GM03348 (cell line): ENCODE measurements around the gene NUDC.
"Not testable (repeated sequence)": the region's sequence is repeated elsewhere in the genome, so short reads cannot be mapped to it uniquely, and the experiment has no call there.

Experiments
- DNase-seq: peaks from one replicate; pipeline ENCODE4 v3.0.0; 2012; ENCODE audit warnings: low spot score

The NUDC gene

DNA sequence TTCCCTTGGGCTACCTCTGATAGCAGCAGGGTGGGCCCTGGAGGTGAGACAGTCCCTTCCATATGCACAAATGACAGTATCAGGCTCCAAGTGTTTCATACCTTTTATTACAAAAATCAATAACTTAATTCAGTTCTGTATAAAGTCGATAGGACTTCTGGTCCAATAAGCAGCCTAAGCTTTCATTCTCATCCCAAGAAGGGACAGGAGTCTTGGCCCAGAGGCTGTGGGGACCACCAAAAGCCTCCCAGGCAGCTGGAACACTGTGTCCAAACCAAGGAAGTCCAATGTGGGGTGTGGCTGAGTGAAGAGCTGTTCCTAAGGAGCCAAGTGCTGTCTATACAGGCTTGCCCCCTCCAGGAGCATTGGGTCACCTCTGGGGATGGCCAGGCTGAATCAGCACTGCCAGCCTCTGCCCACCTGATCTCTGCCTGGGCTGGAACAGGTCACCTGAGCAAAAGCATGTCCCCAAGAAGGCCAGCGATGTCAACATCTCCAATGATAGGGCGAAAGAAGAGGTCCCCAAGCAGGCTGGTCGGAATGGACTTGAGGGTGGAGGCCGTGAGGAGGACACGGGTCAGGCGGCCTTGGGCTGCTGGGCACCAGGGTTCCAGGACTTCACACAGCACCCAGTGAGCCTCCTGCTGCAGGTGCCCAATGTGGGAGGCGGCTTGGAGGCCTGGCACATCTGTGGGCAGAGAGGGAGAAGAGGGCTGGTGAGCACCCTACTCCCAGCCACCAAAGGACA, 10.0 kb upstream of the NUDC start:
- no peak for DNase-seq

GRCh38 chr1:26912147-26912490, 9.4 kb upstream of the NUDC start:
- DNase-seq, result no peak

- no peak for DNase-seq
Measured at GRCh38 chr1:26913389-26913753, 8.2 kb upstream of the NUDC start.

- no peak for DNase-seq
Measured at GRCh38 chr1:26913754-26914619, 7.6 kb upstream of the NUDC start, which contains the start of gene NR0B2. Gene NR0B2 (minus strand): TSS chr1:26913975. CDS start chr1:26913940, 35 bp downstream.

DNA sequence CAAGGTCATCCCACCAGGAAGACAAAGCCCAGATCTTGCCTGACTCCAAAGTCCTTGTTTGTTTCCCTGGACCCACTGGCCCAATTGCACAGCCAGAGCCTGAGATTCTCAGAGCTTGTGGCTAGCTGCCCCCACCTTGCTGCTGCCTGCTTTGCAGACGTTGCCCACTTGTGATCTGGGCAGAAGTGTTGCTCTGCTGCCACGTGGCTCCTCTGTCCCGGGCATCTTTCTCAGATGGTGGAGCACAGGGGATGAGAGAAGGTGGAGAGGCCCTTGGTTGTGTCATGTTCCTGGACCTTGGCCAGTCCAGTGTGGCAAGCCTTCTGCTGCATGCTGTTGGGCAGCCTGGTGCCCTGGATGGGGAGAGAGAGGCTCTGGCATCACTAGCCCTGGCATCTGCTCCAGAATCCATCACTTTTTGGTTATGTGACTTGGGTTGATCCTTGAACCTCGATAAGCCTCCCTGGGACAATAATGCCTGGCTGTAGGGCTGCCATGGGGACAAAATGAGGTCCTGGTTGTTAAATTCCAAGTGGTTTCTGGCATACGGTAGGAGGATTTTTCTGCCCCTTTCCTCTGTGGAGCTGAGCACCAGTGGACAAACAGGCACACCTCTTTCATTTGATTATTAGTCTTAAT, 6.2 kb upstream of the NUDC start:
- DNase-seq, result no peak

- DNase-seq, result no peak
Measured at GRCh38 chr1:26921126-26921539, 410 bp upstream of the NUDC start.

DNA sequence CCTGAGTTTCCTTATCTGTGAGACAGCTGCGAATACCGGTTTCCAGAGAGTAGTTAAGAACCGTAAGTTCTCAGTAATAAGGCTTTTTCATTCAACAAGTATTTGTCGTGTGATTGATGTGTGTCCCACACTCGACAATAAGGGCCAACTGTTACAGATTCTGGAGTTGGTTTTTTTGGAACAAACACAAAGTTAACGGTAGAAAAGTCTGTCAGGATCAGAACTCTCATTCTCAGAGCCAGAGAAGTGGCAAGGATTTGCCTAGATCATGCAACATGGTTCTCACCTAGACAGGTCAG, 837 bp downstream of the NUDC start:
- DNase-seq, result no peak

- DNase-seq, result no peak
Measured at GRCh38 chr1:26922901-26923300, 1.4 kb downstream of the NUDC start.

DNA sequence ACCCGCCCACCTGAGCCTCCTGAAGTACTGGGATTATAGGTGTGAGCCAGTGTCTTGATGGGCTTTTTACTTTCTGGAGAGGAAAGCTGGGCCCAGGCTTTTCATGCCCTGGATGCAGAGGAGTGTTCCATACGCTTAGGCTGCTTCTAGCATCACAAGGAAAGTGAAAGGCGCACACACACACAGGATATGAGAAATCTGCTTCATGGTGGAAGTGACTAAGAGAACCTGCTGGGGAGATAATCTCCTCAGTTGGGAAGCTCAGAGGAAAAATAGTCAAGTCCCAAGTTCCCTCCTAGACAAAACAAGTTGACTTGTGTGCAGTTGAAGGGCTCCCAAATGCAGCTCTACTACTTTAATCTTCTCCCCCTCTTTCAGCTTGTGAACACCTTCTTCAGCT, 2.2 kb downstream of the NUDC start:
- DNase-seq, result no peak

DNA sequence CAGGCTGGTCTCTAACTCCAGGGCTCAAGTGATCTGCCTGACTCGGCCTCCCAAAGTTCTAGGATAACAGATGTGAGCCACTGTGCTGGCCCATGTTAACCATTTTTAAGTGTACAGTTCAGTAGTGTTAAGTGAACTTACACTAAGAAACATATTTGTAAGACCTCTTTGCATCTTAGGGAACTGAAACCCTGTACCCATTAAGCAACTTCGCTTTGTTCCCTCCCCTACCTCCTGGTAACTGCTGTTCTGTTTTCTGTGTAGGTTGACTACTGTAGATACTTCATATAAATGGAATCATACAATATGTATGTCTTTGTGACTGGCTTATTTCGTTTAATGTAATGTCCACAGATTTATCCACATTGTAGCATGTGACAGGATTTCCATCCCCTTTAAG, 11.0 kb downstream of the NUDC start:
- DNase-seq, result no peak

- no peak for DNase-seq
Measured at GRCh38 chr1:26936823-26937222, 15.3 kb downstream of the NUDC start.

DNA sequence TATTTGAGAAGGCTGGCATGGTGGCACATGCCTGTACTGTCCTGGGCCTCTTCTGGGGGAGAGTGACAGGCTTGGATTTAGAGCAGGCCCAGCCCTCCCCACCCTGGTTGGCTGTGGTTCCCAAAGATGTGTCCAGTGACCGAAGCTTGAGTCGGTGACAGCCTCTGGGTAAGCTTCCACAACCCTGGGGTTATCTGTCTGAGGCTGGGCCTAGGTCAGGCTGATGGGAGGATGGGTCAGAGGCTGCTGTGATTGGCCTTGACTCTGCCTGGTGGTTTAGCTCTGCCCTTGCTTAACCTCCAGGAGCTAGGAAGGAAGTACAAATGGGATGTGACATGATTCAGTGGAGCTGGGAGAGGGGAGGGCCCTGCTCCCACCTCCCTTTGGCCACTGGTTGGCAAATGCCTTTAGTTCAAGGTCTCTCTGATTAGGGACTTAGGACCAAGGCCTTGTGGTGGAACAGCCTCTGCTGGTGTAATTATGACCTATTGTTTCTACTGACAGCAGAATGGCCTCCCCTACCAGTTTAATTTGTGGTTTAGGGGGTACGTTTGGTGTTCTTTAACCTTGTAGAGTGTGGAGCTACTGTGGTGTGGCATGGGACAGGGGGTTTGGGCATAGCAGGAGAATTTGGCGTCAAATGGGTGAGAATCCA, 16.6 kb downstream of the NUDC start:
- DNase-seq, result no peak

DNA sequence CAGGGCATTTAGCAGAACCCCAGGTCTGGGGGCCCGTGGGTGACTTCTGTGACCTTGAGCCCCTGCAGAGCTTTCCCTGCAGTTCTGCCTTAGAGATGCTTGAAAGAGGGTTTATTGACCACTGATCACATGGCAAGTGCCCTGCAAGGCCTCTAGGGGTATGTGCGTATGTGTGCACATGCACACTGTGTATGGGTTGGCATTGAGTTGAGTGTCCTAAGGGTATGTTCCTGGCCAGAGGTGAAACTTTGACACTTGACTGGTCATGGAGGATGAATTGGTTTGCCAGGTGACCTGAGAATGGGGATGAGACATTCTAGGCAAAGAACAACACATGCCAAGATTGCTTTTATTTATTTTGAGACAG, 17.1 kb downstream of the NUDC start:
- no peak for DNase-seq

DNA sequence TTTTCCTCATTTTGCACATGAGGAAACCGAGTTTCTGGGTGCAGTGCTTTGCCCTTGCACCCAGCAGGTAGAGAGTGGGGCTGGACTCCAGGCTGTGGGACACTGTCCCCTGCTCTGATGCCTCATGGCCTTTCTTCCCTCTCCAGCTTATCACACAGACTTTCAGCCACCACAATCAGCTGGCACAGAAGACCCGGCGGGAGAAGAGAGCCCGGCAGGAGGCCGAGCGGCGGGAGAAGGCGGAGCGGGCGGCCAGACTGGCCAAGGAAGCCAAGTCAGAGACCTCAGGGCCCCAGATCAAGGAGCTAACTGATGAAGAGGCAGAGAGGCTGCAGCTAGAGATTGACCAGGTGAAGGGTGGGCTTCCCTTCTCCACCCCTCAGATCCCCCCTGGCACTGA, 19.8 kb downstream of the NUDC start:
- DNase-seq, result no peak

DNA sequence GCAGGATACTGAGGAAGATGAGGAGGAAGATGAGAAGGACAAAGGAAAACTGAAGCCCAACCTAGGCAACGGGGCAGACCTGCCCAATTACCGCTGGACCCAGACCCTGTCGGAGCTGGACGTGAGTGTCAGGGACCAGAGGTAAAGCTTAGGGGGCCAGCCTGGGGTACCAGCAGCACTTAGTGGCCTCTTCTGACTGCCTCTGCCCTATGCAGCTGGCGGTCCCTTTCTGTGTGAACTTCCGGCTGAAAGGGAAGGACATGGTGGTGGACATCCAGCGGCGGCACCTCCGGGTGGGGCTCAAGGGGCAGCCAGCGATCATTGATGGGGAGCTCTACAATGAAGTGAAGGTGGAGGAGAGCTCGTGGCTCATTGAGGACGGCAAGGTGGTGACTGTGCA, 21.1 kb downstream of the NUDC start:
- DNase-seq, result no peak

DNA sequence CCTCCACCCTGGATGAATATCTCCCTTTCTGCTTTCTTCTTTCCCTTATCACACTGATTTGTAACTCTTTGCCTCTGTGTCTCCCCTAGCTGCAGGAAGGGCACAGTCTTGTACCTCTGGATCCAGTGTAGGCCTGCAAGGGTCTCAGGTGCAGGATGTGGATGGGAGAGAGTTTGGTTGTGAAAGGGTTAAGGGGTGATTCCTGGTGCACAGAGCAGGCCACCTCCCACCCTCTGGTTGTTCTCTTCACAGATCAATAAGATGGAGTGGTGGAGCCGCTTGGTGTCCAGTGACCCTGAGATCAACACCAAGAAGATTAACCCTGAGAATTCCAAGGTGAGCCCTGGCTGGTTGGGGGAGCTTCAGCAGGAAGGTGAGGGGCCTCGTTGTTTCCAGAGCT, 23.6 kb downstream of the NUDC start:
- DNase-seq, result no peak

- DNase-seq, result no peak
Measured at GRCh38 chr1:26945728-26946127, 24.2 kb downstream of the NUDC start.

- DNase-seq, result no peak
Measured at GRCh38 chr1:26946270-26946669, 24.7 kb downstream of the NUDC start.

DNA sequence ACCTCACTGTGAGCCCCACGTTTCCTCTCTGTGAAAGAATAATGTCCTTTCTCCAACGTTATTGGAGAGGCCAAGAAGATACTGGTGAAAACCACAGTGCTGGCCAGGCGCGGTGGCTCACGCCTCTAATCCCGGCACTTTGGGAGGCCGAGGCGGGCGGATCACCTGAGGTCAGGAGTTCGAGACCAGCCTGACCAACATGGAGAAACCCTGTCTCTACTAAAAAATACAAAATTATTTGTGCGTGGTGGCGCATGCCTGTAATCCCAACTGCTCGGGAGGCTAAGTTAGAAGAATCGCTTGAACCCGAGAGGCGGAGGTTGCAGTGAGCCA, 27.1 kb downstream of the NUDC start:
- DNase-seq, result not testable (repeated sequence)

DNA sequence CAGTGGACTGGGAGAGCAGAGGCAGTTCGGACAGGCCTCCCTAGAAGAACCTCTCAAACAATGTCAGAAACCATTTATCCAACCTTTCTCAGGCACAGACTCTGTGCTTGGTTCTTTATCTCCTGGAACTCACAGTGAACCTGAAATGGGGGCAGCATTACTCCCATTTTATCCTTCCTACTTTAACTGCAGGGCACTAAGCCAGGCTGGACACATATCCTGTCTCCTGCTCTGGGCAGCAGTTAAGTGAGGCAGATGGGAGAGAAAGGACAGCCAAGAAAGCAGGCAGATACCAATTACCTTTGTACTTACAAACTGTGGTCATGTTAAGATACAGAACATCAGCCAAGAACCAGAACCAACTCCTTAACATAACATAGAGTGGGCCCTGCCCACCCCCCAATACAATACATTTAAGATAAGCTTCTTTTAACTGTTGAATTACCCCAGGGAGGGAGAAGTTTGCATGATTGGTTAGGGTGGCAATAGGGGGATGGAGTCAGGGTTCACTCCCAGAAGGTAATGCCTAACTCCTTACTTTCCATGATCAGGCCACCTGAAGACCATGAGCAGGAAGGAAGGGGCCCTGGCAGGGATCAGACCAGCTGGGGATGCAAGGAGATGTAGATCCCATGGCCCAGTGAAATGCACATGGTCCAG, 27.9 kb downstream of the NUDC start:
- DNase-seq, result no peak

DNA sequence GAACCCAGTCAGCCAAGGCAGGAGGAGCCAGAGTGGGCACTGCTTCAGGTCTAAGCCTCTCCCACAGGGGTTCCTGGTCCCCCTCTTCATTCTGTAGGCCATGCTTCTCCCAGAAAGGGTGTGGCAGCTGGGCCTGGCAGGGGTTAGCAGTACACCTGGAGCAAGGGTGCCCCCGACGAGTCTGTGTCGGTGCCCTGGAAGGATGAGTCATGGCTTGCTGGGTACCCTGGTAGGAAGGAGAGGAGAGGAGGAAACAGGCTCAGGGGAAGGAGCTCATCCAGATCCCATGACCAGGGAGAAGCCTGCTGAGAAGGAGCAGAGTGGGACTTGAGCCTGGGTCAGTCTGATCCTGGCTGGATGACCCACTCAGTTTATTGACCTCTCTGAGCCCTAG, 28.4 kb downstream of the NUDC start:
- no peak for DNase-seq

DNA sequence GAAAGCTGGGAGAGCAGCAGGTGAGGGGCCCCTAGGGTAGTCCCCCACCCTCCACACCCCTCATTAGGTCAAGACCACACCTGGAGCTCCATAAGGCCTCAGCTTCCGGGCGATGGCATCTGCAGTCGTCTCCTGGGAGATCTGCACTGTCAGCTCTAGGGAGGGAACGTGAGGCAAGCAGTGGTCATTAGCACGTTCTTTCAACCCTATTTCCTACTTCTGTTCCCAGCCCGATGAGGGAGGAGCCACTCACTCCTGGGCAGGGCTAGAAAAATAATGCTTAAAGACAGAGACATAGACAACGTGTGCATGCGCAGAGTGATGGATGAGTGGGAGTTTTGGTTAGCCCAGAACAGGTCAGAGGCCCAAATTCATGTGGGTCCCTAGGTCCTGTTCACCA, 29.1 kb downstream of the NUDC start:
- no peak for DNase-seq

- DNase-seq, result no peak
Measured at GRCh38 chr1:26951216-26951615, 29.7 kb downstream of the NUDC start.
